WI38 (cell line): ENCODE measurements around the gene NDUFA1.
A peak's percentile ranks its signal among the peaks of the same experiment; 100 is the strongest.
"Not testable (repeated sequence)": the region's sequence is repeated elsewhere in the genome, so short reads cannot be mapped to it uniquely, and the experiment has no call there.

Experiments
- H3K4me3 ChIP-seq: 2 replicates; pipeline ENCODE4 v1.5.1; 2011; ENCODE audit warnings: low read depth, mild to moderate bottlenecking, control low read depth, low read length
- TF ChIP-seq, protein P1 (sequence below): IDR thresholded peaks from 2 replicates; pipeline ENCODE4 v1.5.1; 2012; ENCODE audit warnings: low read depth, mild to moderate bottlenecking, control low read depth, low read length

The NDUFA1 gene

DNA sequence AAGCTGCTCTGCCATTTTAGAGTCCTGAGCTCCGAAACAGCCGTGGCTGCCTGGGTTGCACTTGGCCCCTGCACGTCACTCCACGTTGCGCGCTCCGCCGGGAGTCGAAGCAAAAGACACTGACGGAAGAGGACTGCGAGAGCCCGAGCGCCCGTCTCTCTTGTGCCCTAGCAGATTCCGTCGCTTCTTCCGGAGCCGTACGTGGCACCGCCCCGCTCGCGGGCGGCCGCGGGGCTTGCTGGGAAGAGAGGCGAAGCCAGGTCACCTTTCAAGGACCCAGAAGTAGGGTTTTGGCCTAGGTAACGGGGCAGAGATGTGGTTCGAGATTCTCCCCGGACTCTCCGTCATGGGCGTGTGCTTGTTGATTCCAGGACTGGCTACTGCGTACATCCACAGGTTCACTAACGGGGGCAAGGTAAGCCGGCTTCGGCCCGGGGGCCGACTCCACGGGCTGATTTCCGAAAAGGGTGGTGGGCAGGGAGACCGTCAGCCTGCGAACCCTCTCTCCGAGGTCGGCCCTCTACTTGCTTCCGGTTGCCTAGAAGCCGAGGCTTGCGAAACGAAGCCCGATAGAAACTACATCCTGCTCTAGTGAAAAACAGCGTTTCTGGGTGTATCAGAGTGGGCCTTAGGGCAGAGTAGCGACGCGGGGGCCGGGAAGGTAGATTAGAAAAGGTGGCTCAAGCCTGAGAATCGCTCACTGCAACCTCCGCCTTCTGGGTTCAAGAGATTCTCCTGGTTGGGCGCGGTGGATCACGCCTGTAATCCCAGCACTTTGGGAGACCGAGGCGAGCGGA lies at the start of gene NDUFA1, which contains the start of gene RNF113A:
NDUFA1 (plus strand) TSS at position 234 of the 797 bp plus-strand sequence; CDS start at position 314, 80 bp downstream.
RNF113A (minus strand) TSS at position 135 of the 797 bp plus-strand sequence; CDS start at position 15, 120 bp downstream.
- TF ChIP-seq, protein P1, sequence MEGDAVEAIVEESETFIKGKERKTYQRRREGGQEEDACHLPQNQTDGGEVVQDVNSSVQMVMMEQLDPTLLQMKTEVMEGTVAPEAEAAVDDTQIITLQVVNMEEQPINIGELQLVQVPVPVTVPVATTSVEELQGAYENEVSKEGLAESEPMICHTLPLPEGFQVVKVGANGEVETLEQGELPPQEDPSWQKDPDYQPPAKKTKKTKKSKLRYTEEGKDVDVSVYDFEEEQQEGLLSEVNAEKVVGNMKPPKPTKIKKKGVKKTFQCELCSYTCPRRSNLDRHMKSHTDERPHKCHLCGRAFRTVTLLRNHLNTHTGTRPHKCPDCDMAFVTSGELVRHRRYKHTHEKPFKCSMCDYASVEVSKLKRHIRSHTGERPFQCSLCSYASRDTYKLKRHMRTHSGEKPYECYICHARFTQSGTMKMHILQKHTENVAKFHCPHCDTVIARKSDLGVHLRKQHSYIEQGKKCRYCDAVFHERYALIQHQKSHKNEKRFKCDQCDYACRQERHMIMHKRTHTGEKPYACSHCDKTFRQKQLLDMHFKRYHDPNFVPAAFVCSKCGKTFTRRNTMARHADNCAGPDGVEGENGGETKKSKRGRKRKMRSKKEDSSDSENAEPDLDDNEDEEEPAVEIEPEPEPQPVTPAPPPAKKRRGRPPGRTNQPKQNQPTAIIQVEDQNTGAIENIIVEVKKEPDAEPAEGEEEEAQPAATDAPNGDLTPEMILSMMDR: no peak
- H3K4me3 ChIP-seq: peak within 1 kb of the TSS; percentile 77

DNA sequence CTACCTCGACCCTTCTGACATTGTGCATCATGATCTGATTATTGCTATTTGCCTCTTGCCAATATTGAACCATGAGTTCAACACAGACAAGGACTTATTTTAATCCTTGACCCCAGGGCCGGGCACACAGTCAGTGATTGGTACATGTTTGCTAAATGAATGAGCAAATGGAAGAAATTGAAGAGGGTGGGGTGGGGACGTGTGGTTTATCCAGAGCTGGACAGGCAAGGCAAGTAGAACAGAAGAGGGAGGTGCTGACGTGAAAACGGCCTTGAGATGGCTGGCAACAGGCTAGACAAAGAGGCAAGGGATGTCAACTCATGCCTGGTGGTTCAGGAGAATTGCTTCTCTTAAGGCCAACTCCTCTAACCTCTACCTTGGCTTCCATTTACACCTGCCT lies 47.4 kb upstream of the NDUFA1 start:
- H3K4me3 ChIP-seq: not testable (repeated sequence)

DNA sequence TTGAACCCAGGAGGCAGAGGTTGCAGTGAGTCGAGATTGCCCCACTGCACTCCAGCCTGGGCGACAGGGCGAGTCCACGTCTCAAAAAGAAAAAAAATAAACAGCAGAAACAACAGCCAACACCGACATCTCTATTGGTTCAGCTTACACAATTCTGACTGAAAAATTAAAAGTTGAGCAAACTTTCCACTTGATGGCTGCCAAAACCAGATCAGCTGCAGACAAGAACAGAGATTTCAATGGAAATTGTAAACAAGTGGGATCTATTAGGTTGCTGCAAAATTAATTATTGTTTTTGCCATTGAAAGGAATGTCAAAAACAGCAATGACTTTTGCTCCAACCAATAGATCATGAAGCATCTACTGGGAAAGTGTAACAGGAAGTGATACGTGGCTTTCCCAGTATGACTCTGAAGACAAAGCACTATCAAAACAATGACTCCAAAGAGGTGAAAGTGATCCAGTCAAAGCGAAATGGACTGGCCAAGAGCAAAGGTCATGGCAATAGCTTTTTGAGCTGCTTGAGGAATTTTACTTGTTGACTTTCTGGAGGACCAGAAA lies 45.2 kb upstream of the NDUFA1 start:
- TF ChIP-seq, protein P1: no peak
- H3K4me3 ChIP-seq: no peak overlapping the region

DNA sequence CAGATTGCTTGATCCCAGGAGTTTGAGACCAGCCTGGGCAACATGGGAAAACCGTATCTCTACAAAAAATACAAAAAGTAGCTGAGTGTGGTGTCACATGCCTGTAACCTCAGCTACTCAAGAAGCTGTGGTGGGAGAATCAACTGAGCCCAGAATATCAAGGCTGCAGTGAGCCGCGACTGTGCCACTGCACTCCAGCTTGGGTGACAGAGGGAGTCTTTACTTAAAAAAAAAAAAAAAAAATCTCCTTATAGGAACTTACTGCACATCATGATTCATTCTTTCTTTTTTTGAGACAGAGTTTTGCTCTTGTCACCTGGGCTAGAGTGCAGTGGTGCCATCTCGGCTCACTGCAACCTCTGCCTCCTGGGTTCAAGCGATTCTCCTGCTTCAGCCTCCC lies 43.2 kb upstream of the NDUFA1 start:
- no peak overlapping the region for H3K4me3 ChIP-seq
- TF ChIP-seq, protein P1: no peak

DNA sequence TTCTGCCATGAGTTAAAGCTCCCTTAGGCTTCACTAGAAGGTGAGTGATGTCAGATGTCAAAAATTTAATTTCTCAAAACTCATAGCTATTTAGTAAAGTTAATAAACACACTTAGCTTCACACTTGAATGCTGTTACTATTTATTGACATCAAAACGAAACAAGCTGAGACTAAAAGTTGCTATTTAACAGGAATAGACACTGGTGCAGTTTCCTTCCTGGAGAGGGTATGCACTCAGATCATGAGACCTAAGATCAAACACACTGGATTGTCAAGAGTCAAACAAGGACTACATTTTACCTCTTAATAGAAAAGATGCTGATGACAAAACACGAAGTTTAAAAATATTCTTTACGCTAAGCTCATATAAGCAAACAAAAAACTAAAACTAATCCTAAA lies 37.7 kb upstream of the NDUFA1 start:
- TF ChIP-seq, protein P1: no peak
- no peak overlapping the region for H3K4me3 ChIP-seq

DNA sequence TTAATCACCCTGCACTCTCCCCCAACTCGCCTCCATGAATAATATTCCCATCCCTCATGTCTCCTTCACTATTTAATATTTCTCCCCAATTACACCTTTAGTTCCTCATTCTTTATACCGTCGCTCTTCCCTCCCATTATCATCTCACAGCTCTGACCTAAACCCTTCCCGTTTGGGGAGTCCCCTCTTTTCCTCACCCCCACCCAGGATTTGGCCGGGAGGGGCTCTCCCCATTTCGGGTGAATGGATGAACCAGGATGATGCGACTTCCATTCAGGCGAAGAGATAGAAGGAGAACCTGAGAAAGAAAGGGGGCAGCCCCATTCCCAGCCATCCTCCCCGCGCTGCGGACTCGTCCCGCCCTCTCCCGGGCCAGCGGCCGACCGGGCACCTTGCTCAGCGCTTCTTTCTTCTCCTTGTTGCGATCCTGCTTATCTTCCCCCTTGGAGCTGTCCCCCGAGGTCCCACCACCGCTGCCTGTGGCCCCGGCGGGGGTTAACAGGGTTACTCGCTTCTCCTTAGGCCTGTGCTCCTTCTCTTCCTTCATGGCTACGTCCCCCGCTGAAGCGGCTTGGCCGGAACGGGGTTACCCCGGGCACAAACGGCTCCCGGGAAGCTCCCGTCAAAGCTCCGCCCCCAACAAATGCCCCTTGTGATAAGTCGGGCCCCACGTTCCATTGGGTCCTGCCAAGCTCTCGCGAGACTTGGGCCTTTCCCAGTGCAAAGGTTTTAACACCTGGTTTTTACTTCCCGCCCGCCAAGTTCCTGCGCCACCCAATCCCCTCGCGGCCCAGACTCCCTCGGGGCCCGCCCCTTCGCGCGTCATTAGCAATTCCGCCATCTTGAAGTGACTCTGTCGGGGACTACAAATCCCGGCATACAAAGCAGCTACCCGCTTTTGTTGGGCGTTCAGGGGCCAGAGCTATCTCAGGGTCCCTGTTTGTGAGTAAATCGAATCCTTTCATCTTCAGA lies 19.0 kb upstream of the NDUFA1 start, which contains the start of gene UPF3B:
UPF3B (minus strand) TSS at position 582 of the 972 bp plus-strand sequence; CDS start at position 547, 35 bp downstream.
- peak within 1 kb of the TSS; percentile 67 for H3K4me3 ChIP-seq
- TF ChIP-seq, protein P1: no peak

DNA sequence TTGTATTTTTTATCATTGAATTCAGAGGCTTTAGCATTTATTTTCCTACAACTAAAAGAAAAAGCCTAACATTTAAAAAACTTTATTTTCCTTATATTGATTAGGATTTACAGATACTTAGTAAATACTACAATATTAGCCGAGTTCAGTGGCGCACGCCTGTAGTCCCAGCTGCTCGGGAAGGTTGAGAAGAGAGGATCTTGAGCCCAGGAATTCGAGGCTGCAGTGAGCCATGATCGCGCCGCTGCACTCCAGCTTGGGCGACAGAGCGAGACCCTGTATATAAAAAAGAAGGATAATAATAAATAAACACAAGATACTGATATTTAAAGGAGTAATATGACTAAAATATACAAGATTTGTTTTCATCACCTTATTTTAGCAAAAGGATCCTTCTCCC lies 18.2 kb upstream of the NDUFA1 start:
- peak overlapping the region; percentile 48 for H3K4me3 ChIP-seq
- TF ChIP-seq, protein P1: no peak
